SW 1271 (cell line): ENCODE data around the gene DDX11.
A peak's percentile ranks its signal among the peaks of the same experiment; 100 is the strongest.
"Not testable (repeated sequence)": the region's sequence is repeated elsewhere in the genome, so short reads cannot be mapped to it uniquely, and the experiment has no call there.

ENCODE experiments used
- DNase-seq, 2 experiments: peaks; one replicate each; lab custom pipeline; 2025; lab: John Stamatoyannopoulos, UW

The DDX11 gene

DNA sequence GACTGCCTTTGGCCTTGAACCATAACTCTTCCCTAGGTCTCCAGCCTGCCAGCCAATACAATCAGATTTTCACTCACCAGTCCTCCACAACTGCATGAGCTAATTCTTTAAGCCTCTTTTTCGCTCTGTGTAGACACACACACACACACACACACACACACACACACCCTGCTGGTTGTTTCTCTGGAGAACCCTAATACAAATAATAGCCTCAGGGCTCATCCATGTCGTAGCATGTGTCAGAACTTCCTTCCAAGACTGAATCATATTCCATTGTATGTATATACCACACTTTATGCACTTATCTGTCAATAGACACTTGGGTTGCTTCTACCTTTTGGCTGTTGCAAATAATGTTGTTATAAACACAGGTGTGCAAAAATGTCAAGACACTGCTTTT lies 6.0 kb upstream of the DDX11 start:
- DNase-seq = not testable (repeated sequence)

DNA sequence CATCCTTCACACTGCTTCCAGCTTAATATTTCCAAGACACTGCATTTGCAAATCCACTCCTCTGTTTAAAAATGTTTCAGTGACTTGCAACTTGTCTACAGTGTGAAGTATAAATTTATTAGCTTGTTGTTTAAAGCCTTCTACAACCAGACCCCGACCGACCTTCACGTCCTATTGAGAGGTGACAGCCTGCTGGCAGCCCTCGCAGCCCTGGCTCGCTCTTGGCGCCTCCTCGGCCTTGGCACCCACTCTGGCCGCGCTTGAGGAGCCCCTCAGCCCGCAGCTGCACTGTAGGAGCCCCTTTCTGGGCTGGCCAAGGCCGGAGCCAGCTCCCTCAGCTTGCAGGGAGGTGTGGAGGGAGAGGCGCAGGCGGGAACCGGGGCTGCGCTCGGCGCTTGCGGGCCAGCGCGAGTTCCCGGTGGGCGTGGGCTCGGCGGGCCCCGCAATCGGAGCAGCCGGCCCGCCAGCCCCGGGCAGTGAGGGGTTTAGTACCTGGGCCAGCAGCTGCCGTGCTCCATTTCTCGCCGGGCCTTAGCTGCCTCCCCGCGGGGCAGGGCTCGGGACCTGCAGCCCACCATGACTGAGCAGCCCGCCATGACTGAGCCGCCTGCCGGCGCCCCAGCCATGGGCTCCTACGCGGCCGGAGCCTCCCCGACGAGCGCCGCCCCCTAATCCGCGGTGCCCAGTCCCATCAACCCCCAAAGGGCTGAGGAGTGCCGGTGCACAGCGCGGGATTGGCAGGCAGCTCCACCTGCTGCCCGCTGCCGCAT lies 2.5 kb upstream of the DDX11 start:
- DNase-seq = not testable (repeated sequence)

DNA sequence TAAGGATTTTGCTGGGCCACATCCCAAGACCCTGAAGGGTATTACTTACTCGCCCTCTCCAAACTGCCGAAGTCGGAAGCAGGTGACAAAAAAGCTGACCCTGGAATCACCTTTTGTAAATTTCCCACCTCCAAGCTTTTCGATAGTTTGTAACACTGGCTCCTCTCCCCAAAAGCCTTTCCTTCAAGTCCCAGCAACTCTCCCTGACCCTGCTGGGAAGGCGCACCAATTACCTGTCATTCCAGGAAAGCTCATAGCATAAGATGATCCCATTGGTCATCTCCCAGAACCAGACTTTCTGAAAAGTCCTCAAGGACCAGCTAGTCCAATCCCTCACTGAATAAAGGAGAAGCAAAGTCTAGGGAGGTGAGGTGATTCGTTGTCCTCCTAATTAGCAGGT lies 698 bp upstream of the DDX11 start:
- peak in 1 of 2 experiments; percentile 9 for DNase-seq

DNA sequence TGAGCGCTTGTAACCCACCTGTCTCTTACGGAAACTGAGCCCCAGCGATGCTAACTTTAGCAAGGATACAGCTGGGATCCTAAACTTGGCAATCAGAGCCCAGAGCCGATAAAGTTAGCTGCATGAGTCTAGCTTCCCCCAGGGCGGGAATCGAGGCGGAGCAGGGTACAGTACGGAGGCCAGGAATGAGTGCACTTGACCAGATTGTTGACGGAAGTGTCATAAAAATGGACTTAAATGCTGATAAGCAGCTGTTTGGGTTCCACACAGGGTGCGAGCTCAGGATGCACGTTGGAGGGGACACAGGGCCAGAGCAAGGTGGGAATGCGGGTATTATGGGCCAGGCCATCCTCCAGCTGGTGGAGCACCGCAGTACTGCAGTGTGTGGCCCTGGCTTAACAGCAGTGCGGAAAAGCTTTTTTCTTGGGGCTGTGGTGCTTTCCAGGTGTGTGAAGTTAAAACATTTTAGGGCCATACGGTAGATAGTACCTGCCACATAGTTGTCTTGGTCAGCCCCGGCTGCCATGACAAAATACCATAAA lies 744 bp downstream of the DDX11 start:
- DNase-seq = peak in 1 of 2 experiments; percentile 61

DNA sequence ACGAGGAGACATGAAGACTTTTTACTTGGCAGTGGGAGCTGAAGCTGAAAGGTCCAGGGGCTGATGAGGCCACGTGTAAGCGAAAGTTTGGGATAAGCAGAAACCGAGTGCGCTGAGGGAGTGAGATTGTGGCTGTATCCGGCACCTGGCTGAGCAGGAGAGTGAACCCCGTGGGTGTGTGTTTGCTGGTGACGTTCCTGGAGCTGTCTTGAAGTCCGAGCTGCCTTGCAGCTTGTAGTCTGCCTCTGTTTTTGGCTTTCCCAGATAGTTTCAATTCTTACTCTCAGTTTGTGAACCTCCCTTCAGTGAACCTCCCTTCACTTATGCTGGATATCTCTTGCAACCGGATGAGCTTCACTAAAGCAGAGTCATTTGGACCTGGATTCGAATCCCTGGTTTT lies 2.5 kb downstream of the DDX11 start:
- not testable (repeated sequence) for DNase-seq

DNA sequence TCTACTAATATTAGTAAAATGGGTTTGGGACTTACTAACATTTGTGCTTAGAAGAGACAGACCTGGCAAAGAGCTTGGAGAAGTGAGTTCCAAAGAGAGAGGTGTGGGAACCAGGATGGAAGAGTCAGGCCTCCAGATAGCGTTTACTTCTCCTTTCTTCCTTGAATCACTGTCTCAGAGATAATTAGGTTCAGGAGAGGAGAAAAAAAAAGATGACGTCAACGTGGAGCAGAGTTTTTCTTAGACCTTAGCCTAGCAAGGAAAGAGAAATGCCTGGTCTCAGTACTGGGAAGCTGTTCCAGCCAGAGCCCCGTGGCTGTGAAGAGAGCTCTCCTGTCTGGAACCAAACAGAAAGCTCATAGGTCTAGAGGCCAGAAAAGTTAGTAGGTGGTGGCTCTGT lies 3.4 kb downstream of the DDX11 start:
- not testable (repeated sequence) for DNase-seq

DNA sequence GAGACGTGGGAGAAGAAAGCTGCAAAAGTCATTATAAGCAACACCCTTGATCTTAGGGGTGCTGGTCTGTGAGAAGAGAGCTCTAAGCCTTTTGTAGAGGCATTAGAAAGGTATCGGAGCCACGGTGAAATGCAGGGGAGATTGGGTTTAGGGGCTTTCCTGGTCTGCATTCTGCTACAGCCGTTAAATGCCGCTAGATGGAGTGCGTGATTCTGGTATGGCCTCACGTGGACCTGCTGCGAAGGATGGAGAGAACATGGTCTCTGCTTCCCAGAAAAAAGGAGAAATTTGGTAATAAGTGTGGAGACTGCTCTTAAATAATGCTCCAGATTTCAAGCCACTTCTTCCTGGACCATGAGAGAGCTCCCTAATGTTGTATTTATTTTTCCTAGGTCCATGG lies 4.3 kb downstream of the DDX11 start:
- peak in 1 of 2 experiments; percentile 25 for DNase-seq

DNA sequence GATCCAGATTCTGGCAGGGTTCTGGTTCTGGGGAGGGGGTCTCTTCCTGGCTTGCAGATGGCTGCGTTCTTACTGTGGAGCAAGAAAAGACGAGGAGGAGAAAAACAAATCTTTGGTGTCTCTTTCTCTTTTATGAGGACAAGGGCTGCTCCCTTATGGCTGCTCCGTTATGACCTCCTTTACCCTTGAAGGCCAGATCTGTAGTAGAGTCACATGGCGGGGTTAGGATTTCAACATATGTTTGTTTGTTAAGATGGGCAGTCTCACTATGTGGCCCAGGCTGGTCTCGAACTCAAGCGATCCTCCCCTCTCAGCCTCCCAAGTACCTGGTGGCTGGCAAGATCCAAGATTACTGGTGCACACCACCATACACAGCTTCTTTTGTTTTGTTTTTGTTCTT lies 5.8 kb downstream of the DDX11 start:
- DNase-seq = not testable (repeated sequence)

DNA sequence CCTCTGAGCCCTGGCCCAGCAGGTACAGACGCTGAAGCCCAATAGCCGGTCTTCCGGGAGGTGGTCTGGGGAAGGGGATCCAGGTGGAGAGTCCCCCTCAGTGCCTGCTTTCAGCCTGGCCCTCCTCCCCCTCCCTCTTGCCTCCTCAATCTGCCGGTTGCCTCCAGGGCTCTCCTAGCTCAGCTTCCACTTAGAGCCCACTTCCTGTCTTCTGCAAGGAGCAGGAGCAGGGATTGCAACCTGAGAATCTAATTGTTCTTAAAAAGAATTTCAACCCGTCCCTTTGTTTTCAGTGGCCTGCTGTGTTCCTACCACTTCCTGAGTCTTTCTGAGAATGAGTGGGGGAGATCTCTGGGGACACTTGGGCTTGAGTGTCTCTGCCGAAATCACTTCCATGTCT lies 6.6 kb downstream of the DDX11 start:
- peak in 1 of 2 experiments; percentile 50 for DNase-seq

DNA sequence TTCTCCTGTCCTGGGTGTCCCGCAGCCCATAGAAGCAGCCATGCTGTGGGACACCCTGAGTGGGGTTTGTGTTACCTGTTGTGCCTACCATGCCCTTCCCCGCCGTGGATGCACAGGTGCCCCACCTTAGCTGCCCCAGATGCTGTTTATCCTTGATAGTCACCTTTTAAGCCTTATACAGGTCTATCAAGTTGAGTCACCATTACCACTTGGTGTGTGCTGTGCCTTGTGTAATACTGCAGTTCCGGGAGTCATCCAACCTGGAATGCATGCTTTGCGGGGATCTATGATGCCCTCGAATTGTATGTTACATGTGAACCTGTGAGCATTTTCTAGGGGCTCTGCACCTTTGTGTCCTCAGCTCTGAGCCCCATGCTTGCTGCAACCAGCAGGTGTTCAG lies 7.6 kb downstream of the DDX11 start:
- DNase-seq = not testable (repeated sequence)

DNA sequence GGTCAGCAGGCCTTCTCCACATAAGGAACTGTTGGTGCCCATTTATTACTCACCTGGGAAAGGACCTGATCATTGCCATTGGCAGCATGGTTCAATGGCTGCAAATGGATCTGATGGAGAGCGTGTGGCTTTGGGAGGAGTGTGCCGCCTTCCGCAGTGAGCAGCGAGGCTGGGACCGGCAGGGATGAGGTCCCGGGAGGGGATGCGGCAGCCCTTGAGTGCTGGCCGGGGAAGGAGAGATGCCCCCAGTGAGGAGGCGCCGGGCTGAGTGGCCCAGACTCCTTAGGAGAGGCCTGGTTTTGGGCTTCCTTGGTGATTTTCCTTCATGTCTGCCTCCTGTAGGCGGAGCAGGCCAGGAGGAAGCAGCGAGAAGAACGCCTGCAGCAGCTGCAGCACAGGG lies 10.6 kb downstream of the DDX11 start:
- not testable (repeated sequence) for DNase-seq

DNA sequence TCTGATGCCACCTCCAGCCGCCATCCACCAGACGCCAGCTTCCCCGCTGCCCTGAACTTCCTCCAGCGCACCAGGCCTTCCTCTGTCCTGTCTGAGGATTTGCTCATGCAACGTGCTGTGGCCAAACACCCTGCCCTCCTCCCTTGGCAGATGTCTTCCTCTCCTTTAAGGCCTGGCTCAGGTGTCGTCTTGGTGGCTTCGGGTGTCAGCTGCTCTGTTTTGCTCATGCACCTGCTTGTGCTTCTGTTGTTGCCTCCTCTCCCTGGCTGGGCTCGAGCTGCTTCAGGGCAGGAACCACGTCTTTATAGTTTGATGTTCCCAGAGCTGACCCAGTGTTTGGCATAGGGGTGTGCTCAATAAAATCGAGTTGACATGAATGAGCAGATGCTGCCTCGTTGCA lies 12.4 kb downstream of the DDX11 start:
- not testable (repeated sequence) for DNase-seq

DNA sequence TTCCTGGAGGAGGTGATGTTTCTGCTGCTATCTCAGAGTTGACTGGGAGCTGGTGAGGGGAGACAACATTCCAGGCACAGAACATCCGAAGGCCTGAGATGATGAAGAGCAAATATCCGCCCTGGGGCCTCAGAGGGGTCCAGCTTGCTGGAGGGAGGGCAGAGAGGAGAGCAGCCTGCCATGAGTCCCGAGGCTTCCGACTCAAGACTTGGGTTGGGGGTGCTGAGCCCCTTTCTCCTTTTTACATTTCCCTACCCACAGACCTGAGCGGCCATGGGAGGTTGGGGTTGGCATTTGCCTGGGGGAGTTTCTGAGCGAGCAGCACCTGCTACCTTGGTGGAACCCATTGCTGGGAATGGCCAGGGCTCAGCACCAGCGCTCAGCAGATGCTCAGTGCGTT lies 13.8 kb downstream of the DDX11 start:
- not testable (repeated sequence) for DNase-seq

DNA sequence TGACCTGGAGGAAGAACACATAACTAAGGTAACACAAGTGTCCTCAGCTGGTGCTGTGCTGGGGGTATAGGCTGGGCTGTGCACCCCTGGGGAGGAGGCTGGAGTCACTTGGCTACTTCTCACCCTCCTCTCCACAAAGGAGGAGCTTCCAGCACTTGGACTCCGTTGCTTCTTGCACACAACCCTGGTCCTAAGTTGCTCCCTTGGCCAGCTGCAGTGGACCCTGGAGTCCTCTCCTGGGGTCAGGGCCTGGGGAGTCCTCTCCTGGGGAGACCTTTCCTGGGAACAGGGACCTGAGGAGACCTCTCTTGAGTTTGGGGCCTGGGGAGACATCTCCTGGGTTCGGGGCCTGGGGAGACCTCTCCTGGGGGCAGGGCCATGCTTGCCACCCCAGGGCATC lies 14.3 kb downstream of the DDX11 start:
- not testable (repeated sequence) for DNase-seq

DNA sequence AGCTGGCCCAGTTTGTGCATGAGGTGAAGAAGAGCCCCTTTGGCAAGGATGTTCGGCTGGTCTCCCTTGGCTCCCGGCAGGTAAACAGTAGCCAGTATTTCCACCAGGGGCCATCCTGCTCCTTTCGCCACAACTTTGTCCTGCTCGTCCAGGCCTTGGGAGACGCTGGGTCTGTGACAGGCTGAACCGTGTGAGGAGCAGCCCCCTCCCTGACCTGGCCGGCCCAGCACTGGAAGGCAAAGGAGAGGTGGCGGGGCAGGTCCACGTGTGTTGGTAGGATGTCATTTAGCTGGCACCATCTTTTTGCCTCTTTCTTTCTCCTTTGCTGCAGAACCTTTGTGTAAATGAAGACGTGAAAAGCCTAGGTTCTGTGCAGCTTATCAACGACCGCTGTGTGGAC lies 15.4 kb downstream of the DDX11 start:
- no peak for DNase-seq

DNA sequence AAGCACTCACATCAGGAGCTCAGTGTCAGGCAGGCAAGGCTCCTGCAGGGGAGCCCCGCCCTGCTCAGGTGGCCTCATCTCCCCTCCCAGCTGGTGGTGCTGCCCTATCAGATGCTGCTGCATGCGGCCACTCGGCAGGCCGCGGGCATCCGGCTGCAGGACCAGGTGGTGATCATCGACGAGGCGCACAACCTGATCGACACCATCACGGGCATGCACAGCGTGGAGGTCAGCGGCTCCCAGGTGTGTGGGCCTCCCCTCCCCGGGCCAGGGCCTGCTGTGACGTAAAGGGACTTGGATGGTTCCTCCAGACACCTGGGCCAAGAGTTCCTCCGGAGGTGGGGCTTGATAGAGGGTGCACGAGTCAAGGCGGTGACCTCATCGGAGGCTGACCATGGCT lies 18.0 kb downstream of the DDX11 start:
- DNase-seq = not testable (repeated sequence)

DNA sequence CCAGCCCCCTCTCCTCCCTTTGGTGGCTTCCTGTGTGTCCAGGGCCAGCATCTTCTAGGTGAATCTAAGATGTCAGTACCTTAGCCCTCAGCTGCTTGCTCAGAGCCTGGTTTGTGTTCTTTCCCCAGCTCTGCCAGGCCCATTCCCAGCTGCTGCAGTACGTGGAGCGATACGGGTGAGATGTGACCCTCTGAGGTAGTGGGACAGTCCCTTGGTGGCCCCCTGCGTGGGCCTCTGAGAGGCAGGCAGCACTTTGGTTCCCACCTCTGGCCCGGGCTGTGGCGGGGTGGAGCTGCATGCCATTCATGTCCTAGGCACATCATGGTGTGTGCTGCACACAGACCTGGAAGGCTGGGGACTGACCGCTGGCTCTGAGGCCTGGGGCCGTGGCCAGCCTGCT lies 19.1 kb downstream of the DDX11 start:
- not testable (repeated sequence) for DNase-seq

DNA sequence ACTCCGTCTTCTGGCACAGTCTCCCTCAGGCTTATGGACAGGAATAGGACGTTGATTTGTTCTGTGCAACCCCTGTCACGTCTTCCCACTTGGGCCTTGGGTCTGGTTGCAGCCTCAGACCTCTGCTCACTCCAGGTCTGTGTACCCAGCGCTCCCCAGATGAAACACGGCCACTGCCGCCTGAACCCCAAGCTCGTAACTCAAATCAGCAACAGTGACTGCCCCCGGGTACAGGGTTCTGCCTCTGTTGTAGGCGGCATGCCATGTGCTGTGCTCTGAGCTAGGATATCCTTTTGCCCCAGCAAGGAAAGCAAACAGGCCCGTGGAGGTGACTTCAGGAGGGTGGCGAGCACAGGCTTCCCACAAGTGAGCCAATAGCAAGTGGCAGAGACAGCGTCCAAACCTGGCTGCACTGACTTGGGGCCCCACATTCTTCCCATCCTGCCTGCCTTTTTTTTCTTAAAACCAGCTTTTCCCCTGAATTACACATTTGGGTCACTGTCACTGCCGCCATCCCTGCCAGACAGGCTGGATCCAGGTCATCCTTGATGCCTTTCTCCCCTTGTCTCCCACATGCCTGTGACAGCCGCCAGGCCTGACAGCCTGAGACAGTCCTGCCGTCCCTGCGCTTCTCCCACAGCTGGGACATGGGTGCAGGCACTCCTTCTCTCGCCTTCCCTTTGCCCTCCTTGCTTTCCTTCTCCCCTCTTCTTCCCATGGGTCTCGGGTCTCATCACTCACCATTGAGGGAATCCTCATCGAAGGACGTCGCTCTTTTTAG lies 21.6 kb downstream of the DDX11 start:
- DNase-seq = not testable (repeated sequence)

DNA sequence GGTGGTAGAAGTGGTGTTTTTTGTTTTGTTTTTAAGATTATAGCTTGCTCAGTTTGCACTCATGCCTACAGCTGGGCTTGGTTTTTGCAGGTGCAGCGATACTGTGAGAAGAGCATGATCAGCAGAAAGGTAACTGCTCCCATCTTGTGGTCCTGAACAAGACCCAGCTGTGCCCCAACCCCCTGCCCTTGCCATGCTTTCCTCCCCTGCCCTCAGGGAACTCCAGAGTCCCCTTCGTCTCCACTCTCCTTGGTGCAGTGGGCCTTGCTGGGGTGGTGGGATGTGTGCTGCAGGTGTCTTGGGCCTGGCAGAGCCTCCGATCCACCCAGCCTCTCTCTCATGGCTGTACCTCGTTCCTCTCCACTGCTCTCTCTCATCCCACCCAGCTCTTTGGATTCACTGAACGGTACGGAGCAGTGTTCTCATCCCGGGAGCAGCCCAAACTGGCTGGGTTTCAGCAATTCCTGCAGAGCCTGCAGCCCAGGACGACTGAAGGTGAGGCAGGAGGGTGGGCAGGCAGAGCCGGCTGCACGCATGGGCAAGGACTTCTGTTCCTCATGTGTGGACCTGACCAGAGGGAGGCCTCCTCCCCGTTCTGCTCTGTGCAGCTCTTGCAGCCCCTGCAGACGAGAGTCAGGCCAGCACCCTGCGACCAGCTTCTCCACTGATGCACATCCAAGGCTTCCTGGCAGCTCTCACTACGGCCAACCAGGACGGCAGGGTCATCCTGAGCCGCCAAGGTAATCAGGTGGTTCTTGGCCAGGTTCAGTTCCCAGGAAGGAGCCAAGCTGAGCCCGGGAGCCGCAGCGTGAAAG lies 22.8 kb downstream of the DDX11 start:
- not testable (repeated sequence) for DNase-seq

DNA sequence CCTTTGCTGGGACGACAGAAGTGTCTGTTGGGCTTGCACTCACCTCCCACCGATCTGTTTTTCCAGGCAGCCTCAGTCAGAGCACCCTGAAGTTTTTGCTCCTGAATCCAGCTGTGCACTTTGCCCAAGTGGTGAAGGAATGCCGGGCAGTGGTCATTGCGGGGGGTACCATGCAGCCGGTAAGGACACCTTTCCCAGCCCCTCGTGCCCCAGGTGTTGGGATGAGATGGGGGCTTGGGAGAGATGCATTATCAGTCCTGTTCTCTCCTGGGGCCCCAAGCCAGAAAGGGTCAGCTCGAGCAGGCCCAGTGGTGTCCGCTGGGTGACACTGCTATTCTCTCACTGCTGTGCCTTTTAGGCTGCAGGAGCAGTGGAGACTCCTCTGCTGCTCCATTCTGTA lies 24.2 kb downstream of the DDX11 start:
- not testable (repeated sequence) for DNase-seq

DNA sequence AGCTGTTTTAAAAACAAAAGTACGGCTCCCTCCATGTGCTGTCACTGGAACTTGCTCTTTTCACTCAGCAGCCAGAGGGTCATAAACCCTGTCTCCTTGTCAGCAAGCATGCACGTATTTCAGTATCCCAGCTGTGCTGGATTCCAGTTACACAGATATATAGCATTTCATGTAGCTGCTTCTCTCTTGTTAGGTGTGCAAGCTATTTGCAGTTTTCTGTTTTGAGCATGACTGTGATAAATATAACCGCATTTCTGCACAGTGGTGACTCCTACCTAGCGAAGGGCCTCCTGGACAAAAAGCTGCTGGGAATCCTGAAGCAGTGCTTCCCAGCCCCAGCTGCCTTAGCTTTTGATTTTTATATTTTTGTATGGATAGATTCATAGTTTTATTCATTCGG lies 24.7 kb downstream of the DDX11 start:
- not testable (repeated sequence) for DNase-seq

DNA sequence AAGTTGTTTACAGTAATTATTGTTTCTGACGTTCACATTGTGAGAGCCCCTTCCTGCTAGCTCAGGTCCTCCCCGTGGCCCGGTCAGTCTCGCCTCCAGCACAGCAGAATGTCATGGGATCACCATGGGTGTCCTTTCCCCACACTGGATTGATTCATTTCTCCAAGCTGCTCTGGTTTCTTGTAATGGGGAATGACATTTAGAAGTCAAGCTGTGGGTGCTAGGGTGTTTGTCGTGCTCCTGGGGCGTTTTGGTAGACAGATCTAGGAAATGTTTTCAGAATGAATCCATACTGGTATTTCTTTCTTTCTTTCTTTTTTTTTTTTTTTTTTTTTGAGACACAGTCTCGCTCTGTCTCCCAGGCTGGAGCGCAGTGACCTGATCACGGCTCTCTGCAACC lies 25.1 kb downstream of the DDX11 start:
- DNase-seq = not testable (repeated sequence)
